GM19193 (cell line): ENCODE data around the gene LIMS2.

Source experiments
- POLR2A ChIP-seq: IDR thresholded peaks from 4 replicates; pipeline ENCODE4 v1.6.1; 2011; ENCODE audit not compliant: insufficient read depth, insufficient read length; ENCODE audit errors: extremely low read depth

The LIMS2 gene

DNA sequence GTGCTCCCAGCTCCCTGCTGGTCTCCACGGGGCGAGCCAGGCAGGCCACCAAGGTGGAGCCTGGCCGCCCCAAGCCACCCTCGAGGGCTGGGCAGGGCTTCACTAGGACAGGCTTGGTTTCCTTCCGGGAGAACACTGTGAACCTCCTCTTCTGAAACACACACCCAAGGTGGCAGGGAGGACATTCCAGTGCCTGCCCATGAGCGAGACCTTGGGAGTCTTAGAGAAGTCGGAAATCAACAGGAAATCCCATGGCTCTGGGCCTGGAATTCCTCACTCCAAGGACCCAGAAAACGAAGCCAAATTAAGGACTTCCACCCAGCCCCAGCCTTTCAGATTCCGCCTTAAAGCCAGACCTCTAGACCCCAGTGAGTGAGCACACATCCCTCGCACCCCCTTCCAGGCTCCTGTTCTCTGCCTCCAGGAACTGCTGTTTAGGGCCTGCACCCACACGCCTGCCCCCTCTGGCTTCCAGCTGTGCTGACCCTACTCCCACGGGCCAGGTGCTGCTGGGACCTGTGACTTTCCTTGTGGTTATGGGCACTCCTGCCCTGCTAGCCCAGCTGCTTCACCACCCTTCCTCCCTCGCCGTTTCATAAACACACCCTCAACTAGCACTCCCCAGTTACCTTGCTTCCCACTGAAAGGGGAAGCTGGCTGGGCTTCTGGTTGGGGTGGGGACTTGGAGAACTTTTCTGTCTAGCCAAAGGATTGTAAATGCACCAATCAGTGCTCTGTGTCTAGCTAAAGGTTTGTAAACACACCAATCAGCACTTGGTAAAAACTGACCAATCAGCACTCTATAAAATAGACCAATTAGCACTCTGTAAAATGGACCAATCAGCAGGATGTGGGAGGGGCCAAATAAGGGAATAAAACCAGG is 15.7 kb downstream of the LIMS2 start:
- no peak for TF ChIP-seq POLR2A

DNA sequence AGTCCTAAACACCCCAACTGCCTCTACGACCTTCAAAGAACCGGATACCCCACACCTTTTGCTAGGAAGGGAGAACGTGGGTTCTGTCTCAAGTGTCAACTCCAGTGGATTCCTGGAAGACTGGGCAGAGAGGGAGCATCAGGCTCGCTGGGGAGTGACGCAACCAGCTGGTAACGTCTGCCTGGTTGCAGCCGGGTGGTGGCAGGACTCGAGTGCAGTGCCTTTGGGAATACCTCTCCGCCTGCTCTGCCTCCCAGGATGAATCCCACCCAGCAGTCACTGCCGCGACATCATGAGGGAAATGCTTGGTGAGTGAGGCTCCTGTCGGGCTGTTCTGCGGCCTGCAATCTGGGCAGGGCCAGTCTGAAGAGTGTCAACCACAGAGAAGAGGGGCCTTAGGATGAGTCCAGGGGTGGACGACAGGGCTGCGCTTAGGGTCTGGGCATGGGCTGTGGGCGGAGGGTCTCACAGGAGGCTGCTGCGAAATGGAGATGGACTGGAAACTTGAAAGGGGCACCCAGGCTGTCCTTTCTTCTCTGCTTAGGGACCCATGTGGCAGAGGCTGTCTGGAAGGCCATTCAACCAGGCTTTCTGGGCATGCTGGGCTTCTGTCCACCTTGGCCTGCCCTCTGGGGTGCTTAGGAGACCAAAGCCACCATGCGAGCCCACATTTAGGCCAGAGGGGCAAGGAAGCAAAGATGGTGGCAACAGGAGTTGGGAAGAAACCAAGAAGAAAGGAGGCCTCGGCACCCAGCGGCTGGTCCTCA is 16.5 kb downstream of the LIMS2 start:
- no peak for TF ChIP-seq POLR2A

DNA sequence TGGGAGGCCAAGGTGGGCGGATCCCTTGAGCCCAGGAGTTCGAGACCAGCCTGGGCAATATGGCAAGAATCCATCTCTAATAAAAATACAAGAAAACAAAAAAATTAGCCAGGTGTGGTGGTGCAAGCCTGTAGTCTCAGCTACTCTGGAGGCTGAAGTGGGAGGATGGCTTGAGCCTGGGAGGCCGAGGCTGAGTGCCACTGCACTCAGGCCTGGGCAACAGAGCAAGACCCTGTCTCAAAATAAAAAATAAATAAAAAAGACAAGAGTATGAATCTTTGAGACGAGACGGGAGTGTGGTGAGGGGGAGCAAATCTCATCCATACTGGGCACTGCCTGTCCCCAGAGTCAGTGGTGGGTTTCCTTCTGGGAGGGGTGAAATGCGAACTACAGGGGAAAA is 17.2 kb downstream of the LIMS2 start:
- TF ChIP-seq POLR2A: no peak

DNA sequence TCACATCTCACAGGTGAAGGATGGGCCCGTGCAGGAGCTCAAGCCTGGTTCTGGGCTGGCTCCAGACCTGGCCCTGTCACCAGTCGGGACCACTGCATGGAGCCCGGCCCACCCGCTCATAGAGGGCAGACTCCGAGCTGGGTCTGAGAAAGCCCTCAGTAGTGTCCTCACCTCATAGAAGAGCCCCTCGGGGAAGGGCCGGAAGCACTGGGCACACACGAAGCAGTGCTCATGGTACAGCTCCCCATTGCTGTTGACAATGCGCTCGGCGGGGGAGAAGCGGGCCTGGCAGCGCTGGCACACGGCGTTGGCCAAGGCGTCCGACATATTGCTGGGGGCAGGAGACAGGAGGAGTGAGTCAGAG is 18.1 kb downstream of the LIMS2 start:
- TF ChIP-seq POLR2A: no peak

DNA sequence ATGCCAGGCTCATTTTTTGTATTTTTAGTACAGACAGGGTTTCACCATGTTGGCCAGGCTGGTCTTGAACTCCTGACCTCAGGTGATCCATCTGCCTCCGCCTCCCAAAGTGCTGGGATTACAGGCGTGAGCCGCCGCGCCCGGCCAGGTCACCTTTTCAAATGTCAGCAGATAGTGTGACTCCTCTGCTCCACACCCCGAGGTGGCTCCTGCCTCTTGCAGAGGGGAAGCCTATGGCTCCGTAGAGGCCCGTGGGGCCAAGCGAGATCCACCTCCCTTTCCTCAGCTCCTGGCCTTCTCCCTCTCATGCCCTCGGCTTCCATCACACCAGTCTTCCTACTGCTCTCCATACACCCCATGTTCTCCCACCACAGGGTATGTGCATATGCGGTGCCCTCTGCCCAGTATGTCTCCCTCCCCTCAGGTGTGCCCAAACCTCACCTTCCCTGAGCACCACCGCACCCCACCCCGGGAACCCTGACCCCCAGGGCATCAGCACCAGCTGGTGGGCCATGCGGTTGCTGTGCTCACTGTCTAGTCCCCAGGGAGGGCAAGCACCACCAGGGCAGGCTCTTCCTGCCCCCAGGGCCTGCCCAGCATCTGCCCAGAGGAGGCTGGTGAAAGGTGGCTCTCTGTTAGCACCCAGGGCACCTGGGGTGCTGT is 18.6 kb downstream of the LIMS2 start:
- TF ChIP-seq POLR2A: no peak

DNA sequence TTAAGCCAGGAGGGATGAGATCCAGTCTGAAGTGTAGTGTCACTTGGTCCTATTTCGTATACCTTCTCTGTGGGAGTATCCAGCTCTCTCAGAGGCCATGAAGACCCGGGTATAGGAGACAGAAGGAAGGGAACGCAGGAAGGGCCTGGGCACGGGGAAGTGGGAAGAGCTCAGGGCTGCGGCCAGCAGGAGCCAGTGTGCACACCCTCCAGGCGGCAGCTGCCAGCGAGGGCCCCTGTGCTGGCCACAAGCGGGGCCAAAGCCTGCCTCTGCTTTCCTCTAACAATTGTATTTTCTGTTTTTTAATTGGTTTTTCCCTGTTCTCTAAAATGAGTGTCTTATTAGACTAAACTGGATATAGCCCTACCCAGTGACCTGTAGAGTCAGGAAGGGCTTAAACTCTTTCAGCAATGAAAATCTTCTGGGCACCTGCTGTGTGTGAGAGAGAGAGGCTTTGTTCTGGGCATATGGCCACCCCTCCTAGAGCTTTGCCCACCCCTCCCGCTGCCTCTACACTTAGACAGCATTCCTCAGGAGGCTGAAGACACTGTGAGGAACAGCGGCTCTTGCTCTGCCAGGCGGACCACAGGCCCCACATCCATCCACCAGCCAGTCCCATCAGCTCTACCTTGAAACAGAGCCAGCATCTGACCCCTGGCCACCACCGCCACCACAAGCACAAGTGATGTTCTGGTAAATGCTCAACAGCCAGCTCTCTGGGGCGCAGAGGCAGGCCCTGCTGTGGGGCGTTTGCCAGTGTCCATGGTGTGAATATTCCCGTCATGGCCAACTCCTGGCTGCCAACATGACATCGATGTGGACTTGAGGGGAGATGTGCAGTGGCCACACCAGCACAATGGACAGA is 19.9 kb downstream of the LIMS2 start:
- no peak for TF ChIP-seq POLR2A

DNA sequence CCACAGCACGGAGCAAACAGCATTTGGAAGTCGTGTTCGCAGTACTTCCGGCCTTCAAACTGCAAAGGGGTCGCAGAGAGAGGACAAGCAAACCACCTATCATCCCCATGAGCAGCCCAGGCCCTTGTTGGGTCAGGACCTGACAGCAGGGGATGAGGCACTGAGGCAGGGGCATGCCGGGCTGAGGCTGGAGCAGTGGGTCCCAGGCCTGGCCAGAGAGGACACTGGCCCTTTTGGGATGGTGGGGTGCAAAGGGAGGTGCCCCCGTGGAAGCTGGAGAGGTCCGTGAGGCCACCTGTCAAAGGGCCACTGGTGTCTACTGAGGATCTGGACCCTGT is 20.5 kb downstream of the LIMS2 start:
- TF ChIP-seq POLR2A: no peak

DNA sequence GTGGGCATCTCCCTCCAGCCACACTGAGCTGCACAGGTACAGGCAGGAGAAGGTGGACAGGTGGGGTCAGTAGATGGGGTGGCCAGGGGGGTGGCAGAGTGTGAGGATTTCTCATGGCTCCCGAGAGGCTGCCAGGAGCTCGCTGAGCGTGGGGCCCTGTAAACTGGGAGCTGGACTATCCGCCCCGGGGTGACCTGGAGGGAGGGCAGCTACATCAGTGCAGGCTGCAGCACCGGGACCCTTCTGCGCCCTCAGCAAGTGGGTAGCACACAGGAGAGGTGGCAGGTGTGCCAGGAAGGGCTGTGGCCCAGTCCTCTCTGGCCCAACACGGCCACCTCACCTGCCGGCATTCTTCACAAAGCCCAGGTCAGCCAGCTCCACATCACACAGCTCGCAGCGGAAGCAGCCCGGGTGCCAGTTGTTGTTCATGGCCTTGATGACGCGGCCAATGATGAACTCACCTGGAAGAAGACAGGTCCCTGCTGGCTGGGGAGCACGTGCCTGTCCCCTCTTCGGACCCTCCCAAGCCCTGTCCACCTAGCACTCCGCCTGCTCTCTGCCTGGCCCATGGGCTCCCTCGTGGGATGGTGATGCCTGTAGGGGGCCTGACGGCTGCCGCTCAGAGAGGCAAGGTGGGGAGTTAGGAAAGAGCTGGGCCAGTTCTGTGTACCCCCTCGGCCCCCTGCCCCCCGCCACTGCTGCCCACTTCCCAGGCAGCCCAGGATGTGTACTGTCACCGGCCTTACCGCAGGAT is 21.1 kb downstream of the LIMS2 start:
- TF ChIP-seq POLR2A: no peak

DNA sequence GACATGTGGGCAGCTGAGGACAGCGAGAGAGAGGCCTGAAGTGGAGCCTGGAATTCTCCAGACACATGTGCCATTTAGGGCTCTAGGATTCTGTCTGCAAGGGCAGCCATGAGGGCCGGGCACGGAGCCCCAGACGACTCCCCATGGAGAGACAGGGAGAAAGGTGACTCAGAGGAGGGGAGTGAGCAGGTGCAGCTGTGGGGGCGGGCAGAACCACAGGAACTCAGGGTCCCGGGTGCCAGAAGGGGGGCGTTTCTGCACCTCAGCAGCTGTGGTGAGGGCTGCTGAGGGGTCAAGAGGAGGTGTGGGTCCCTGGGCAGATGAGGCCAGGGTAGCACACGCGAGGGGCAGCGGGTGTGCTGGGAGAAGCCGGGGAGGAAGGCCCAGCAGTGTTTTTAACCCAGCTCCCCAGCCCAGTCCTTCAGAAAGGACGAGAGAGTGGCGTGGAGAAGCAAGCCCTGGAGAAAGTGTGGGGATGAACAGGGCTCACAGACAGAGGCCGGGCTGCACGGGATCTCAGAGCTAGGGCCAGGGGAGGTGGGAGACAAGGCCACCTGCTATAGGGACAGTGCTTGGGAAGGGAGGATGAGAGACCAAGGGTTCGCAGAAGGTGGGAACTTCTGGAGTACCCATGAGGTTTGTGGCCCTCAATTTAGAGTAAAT is 21.8 kb downstream of the LIMS2 start:
- TF ChIP-seq POLR2A: no peak

DNA sequence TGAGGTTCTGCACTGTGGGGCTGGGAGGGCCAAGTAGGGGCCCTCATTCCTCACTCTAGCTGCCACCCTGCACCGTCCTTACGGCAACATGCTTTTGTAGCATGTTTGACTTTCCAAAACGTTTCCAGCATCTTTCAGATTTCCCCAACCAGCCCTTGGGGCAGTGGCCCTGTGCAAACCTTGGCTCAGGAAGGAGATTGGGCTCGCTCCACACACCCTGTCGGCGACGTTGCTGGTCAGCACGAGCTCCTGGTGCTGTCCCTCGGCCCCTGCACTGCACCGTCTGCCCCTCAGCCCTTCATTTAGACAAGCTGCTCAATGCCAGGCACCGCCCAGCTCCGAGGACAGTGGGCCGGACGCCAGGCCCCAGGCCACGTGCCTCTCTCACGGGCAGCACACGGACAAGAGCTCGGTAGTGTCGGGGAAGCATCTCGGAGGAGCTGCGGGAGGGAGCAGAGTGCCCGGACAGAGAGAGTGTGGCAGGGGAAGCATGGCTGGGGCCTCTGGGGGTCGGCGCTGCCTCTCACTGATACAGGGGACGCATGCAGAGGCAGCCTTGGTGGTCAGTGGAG is 22.5 kb downstream of the LIMS2 start:
- no peak for TF ChIP-seq POLR2A

DNA sequence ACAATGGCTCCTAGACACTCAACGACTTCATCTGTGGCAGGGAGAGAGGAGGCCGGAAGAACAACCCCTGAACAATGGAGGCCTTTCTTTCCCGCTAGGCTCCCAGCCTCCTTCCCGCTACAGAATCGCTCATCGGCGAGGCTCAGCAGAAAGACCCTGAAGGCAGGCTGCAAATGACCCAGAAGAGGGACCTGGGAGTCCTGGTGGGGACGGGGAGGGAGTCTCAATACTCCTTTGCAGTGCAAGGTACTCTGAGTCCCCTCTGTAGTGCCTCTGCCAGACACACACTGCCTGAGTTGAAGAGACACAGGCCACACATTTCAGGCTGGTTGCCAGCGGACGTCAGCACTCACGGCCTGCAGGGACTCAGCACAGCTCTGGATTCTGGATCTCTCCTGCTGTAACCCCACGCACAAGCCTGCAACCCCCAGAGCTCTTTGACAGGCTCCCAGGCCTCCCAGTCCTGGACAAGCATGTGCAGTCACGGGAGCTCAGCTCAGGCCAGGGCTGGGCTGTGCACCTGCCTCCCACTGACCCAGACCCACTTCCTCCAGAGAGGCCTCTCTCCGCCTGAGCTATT is 23.3 kb downstream of the LIMS2 start:
- no peak for TF ChIP-seq POLR2A

DNA sequence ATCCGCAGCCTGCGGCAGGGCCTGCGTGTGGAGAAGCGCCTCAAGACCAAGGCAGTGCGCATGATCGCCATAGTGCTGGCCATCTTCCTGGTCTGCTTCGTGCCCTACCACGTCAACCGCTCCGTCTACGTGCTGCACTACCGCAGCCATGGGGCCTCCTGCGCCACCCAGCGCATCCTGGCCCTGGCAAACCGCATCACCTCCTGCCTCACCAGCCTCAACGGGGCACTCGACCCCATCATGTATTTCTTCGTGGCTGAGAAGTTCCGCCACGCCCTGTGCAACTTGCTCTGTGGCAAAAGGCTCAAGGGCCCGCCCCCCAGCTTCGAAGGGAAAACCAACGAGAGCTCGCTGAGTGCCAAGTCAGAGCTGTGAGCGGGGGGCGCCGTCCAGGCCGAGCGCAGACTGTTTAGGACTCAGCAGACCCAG is 23.9 kb downstream of the LIMS2 start:
- TF ChIP-seq POLR2A: no peak
